BJ (cell line): ENCODE results near the gene SCYGR1. TPM values are rescaled to one million over a fixed set of nuclear protein-coding genes. Genes with fewer than 3 reads are reported as not detected.

Source experiments
- CTCF ChIA-PET: fragments of 350-600 bp; formaldehyde crosslinking; extraction: SDS; loops from one replicate; lab custom pipeline; 2021; ENCODE audit warnings: antibody characterized with exemption, inconsistent platforms; lab: Yijun Ruan, JAX
- POLR2A ChIA-PET: fragments of 300-600 bp; sonication (Branson Sonifier 250); formaldehyde crosslinking; extraction: SDS; loops from one replicate; lab custom pipeline; 2021; ENCODE audit warnings: antibody characterized with exemption; lab: Charles Lee
- DNase-seq: peaks from one replicate; pipeline ENCODE4 v3.0.0-alpha.2; 2011; ENCODE audit warnings: low read depth
- H3K27me3 ChIP-seq: 2 replicates; pipeline ENCODE4 v1.6.0; 2011; ENCODE audit warnings: low read length; ENCODE audit not compliant: control insufficient read depth, insufficient read depth
- H3K36me3 ChIP-seq: 2 replicates; pipeline ENCODE4 v1.5.1; 2011; ENCODE audit warnings: low read length; ENCODE audit not compliant: control insufficient read depth, insufficient read depth
- H3K4me3 ChIP-seq: 2 replicates; pipeline ENCODE4 v1.5.1; 2011; ENCODE audit warnings: low read depth, mild to moderate bottlenecking, control low read depth, low read length
- polyA plus RNA-seq: library from polyadenylated mRNA; depleted of rRNA; stranded (reverse); fragments of >200 nt; gene quantifications from 2 replicates; pipeline ENCODE4 v1.2.3, GENCODE V29; 2011
- TF ChIP-seq, protein P1 (sequence below): IDR thresholded peaks from 2 replicates; pipeline ENCODE4 v1.5.1; 2011; ENCODE audit warnings: low read depth, mild to moderate bottlenecking, control low read depth, inconsistent platforms, low read length, moderate library complexity; ENCODE audit not compliant: insufficient read depth

Gene SCYGR1
- polyA plus RNA-seq, 1 experiment: not detected

DNA sequence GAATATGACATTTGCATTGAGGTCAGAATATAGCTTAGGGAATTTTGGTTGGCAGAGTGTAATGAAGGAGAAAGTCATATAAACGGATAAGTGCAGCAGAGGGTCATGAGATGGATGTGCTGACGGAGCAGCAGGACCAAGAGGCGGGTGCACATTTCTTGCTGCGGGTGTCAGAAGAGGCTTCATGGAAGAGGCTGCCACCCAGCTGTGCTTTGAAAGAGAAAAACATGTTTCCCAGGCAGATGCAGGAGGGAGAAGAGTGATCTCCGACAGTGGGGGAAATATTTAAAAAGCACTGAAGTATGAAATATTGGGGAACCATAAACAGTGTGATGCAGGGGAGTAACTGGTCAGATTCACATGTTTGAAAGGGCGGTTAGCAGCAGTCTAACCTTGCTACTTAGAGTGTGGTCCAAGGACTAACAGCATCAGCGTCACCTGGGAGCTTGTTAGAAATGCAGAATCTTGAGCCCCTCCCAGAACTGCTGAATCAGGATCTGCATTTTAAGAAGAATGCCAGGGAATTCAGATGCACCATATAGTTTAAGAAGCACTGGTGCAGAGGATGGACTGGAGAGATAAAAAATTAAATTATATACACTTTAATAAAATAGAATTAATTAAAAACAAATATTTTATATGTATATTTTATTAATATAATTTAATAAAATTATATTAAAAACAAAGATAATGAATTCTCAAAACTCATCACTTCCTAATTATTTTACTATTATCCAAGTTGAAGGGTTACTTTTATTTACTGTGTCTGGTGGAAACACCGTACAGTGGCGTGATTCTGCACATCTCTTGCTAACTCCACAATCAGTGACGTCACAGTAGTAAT lies 36.1 kb upstream of the SCYGR1 start:
- no peaks in the 10 kb centered on the region for H3K36me3 ChIP-seq
- TF ChIP-seq, protein P1, sequence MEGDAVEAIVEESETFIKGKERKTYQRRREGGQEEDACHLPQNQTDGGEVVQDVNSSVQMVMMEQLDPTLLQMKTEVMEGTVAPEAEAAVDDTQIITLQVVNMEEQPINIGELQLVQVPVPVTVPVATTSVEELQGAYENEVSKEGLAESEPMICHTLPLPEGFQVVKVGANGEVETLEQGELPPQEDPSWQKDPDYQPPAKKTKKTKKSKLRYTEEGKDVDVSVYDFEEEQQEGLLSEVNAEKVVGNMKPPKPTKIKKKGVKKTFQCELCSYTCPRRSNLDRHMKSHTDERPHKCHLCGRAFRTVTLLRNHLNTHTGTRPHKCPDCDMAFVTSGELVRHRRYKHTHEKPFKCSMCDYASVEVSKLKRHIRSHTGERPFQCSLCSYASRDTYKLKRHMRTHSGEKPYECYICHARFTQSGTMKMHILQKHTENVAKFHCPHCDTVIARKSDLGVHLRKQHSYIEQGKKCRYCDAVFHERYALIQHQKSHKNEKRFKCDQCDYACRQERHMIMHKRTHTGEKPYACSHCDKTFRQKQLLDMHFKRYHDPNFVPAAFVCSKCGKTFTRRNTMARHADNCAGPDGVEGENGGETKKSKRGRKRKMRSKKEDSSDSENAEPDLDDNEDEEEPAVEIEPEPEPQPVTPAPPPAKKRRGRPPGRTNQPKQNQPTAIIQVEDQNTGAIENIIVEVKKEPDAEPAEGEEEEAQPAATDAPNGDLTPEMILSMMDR: no peak
- no peak overlapping the region for H3K4me3 ChIP-seq
- ChIA-PET CTCF (no interaction called here), POLR2A (no interaction called here)
- H3K27me3 ChIP-seq: no peaks in the 10 kb centered on the region; the same call in 1 of the 2 replicates
- DNase-seq: no peak

DNA sequence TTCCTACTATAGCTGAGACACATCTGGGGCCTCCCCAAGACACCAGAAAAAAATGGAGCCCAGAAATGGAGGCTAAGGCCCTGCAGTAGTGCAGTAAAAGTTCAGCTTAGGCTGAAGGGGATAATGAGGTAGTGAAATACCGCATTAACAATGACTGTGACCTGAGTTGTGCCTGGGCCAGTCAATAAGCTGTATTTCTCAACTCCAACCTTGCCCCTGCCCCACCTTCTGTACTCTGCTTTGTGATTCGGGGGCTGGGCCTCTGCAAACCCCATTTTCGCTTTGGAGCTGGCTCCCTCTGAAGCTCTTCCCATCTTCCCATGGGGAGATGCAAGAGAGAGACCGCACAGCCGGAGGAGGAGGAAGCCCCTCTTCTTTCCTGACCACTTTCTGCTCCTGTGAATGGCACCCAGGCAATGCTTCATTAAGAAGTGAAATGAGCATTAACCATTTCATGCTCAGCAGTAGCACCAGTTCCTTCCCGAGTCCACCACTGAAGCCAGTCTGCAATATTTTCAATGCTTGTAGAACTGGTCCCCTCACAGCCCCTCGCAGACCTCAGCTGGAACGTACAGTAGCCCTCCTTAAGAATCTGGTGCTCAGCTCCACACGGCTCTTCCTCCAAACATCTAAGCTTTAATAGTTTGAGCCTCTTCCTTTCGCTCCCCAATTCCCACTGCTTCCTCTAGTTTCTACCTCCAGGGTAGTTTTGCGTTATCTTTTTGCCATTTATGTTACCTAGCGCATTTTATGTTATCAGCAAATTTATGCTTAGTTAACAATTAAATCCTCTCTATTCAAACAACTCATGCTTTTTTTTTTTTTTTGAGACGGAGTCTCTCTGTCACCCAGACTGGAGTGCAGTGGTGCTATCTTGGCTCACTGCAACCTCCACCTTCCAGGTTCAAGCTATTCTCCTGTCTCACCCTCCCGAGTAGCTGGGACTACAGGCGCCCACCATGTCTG lies 32.6 kb upstream of the SCYGR1 start:
- TF ChIP-seq, protein P1: no peak
- ChIA-PET POLR2A (no interaction called here), CTCF (interaction anchor here (1.4 kb wide), 1 partner anchor 11 kb away, joined by 3 read pairs; no protein-coding TSS in a partner anchor)
- H3K4me3 ChIP-seq: no peak overlapping the region
- DNase-seq: no peak
- H3K27me3 ChIP-seq: no peaks in the 10 kb centered on the region
- no peaks in the 10 kb centered on the region for H3K36me3 ChIP-seq

GRCh38 chr2:227416701-227417100 lies 29.0 kb upstream of the SCYGR1 start:
- CTCF ChIA-PET: interaction anchor here (1.1 kb wide), 1 partner anchor 21 kb away, joined by 3 read pairs; no protein-coding TSS in a partner anchor
- POLR2A ChIA-PET: no interaction called here
- TF ChIP-seq, protein P1: no peak
- DNase-seq: no peak
- Histone ChIP-seq H3K27me3 (no peaks in the 10 kb centered on the region), H3K36me3 (no peaks in the 10 kb centered on the region), H3K4me3 (no peak overlapping the region)

DNA sequence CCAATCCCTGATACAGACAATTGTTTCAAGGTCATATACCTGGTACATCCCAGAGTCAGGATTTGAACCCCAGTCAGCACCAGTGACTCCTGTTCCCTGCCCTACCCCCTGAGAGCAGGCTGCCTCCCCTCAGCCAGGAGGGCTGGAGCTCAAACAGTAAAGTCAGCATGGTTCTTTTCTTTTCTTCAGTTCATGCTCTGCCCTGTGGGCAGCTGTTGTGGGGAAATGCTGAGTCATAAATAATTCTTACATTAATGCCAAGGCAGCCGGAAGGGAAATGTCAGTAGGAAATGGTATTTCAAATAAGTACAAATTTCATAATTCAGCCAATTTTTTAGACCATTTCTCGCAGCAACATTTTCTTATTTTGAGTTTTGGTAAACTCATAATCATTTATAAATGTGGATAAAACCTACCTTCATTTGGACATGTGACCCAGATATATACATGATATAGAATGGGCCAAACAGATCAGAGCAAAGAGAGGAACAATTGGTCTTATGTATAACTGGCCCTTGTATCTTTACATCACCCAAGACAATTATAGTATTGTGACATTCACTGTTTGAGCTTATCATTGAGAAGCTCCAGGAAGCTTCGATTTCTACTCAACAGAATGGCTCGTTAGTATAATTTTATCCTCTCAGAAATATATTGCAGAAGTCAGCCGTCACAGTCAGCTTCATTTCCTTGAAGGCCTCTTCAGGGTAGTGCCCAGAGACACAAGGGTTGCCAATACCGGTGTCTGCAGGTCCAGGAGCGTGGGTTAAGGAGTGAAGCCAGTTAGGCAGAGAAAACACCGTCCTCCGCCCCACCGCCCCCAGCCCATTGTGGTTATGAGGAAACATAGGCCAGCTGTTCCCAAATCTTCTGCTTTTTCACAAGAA lies 28.0 kb upstream of the SCYGR1 start:
- no peak for DNase-seq

More for the DNA sequence above, 28.0 kb upstream of the SCYGR1 start:
- Histone ChIP-seq H3K36me3 (no peaks in the 10 kb centered on the region), H3K4me3 (no peak overlapping the region), H3K27me3 (no peaks in the 10 kb centered on the region)
- CTCF ChIA-PET: interaction anchor here (0.5 to 1.1 kb wide), 4 partner anchors 16 to 193 kb away, joined by 3 read pairs; no protein-coding TSS in a partner anchor
- TF ChIP-seq, protein P1: no peak
- POLR2A ChIA-PET: no interaction called here
